Measurements from ENCODE around the gene TSHZ3. TPM values are rescaled to one million over a fixed set of nuclear protein-coding genes. Genes with fewer than 3 reads are reported as not detected.
A peak's percentile ranks its signal among the peaks of the same experiment; 100 is the strongest.

The TSHZ3 gene
- total RNA-seq, 1 donor from 2014 or later: 23.6 TPM

GRCh38 chr19:31261603-31262212 lies 87.5 kb downstream of the TSHZ3 start:
- no peak for DNase-seq (ENCODE audit: low spot score)

DNA sequence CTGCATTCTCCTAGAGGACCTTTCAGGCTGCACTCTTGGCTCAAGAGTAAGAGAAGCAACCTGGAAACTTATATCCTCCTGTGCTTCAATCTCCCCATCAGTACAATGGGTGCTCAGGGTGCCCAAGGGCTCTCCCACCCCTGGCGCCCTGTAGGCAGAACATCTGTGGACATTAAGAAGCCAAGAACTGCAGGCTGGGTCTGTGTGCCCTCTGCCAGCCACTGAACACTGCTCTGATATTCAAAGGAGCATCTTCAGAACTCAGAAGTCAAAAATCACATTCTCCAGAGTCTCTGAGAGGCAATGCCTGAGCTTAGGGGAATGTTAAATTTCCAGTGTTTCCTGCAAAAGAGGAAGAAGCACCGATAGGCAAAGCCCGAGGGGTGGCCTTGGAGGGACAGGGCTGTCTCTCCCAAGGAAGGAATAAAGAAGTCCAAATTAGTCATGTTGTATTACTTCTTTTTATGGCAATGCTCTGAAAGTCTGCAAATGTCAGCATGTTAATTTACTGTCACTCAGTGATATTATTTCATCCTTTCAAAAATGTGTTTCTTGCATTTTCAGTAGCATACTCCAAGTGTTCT lies 88.1 kb downstream of the TSHZ3 start:
- DNase-seq (ENCODE audit: low spot score): peak; percentile 28

GRCh38 chr19:31260171-31260933 lies 88.9 kb downstream of the TSHZ3 start:
- peak; percentile 22 for DNase-seq (ENCODE audit: low spot score)

- DNase-seq (ENCODE audit: low spot score): peak; percentile 41
These were observed 90.8 kb downstream of the TSHZ3 start for GRCh38 chr19:31258211-31259052.

DNA sequence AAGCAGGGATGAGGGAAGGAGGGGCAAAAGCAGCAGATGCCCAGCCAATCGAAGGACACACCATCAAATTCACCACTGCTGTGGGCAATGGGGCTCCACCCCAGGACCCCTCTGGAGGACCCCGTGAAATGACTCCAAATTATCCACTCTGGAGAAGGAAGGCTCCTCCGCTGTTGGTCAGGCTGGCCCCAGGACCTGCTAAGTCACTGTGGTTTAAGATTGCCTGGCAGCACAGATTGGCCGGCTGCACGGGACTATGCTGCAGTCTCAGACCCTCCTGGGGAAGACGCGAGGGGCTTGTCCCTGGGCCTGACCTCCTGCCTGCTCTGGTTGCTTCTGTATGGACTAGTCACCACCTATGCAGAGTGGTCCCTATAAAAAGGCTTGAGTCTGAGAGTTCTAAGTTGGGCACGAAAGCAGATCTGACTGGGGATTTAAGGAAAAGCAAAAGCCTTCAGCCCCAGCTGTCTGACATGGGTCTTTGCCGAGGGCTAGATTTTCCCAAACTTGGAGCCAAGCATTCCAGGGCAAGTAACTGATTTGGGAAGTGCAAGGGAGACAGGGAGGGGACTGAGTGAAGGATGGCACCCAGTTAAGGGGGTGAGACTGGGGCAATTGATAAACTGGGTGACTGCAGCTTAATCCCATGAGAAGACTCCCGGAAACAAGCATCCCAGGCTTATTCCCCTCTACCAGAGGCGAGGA lies 91.7 kb downstream of the TSHZ3 start:
- DNase-seq (ENCODE audit: low spot score): peak; percentile 22

DNA sequence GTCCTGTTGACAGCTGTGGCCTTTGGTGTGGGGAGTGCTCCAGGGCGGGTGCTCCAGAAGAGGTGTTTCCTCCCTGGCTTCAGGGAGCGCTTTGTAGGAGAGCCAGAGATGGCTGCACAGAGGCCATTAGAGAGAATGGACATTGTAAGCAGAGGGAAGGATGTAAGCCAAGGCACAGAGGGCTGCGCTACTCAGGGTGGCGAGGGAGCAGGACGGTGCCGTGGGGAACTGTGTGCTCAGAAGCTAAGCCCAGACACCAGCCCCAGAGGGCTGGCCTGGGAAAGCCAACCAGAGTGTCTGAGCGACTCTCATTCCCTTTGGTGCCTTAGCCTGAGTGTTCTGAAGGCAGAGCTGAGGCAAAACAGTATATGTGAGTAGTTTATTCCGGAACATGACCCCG lies 92.2 kb downstream of the TSHZ3 start:
- DNase-seq (ENCODE audit: low spot score): peak; percentile 25

GRCh38 chr19:31256593-31256960 lies 92.7 kb downstream of the TSHZ3 start:
- peak; percentile 32 for DNase-seq (ENCODE audit: low spot score)

DNA sequence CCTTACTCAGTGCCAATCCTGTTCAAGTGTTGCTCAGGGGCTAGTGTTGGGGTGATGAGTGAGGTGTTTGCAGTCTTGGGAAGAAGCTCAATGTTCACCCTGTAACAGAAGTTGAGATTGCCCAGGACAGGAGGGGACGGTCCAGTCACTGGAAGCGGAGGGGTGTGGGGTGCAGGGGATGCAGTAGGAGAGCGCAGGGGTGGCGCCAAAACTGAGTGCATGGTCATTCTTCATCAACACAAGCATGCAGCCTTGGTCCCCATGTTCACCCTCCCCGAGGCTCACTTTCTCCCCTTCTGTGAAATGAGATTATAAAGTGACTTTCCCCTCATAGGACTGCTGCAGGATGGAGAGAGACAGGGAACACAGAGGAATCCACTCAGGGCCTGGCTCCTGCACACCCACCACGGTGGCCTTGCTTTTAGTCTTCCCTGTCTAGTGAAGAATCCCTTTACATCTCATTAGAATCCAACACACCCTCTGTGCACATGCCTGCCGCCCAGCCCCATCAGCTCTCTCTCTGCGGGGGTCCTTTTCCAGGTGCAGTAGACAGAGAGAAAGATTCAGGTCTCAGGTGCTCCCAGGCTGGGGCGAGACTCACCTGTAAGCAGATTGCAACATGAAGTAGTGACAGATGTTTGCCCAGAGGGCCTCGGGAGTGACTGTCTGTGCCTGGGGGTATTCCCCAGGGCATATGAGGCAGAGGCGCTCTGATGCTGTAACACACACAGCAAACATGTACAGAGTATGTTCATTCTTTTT lies 93.2 kb downstream of the TSHZ3 start:
- DNase-seq (ENCODE audit: low spot score): peak; percentile 34

DNA sequence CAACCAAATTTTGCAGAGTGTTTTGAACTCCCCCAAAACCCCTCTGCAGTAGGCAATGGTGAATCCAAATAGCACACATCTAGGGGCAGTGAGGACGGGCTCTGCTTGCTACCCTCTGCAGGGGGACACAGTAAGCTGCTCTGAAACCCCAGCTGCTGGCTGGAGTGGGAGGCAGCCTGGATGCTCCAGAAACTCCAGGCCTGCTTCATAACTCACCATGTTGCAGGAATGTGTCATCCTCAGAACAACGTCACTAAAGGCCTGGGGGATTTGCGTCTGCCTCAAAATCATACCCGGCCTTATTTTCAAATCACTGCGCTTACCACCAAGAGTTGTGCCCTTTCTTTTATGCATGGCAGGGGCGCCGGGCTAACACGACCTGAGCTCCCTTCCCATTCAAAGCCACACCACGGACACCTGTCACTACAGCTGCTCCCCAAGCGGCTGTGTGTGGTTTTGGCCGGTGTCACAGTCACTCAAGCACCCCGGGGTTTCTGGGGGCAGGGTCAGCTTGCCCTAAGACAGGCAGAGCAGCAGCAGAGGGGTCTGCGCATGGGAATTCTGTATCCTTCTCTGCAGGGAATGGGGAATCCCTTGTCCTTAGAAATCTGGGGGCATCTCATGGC lies 93.9 kb downstream of the TSHZ3 start:
- no peak for DNase-seq (ENCODE audit: low spot score)

GRCh38 chr19:31254611-31255010 lies 94.6 kb downstream of the TSHZ3 start:
- no peak for DNase-seq (ENCODE audit: low spot score)

GRCh38 chr19:31254180-31254551 lies 95.1 kb downstream of the TSHZ3 start:
- peak; percentile 70 for DNase-seq (ENCODE audit: low spot score)

DNA sequence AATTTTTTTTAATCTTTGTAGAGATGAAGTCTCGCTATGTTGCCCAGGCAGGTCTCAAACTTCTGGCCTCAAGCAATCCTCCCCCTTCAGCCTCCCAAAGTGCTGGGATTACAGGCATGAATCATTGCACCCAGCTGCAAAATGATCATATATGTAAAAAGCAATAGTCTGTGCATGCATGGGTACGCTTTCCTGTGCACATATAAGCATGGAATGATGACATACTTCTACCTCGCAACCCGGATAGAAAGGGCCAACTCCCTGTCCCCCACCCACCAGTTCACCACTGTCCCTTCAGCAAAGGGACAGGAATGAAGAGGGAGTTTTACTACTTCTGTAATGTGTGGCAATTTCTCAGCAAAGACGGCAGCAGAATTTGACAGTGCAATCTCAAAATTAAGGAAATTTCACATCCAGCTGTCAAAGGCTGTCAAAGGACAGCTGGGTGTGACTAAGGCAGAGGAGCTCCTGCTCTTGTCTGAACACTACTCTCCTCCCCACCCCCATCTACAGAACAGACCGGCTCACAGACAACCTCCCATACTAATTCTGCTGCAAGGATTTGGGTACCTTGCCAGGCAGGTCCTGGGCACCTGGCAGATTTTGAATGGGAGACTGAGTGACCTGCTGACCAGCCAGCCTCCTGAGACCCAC lies 95.6 kb downstream of the TSHZ3 start:
- no peak for DNase-seq (ENCODE audit: low spot score)

DNA sequence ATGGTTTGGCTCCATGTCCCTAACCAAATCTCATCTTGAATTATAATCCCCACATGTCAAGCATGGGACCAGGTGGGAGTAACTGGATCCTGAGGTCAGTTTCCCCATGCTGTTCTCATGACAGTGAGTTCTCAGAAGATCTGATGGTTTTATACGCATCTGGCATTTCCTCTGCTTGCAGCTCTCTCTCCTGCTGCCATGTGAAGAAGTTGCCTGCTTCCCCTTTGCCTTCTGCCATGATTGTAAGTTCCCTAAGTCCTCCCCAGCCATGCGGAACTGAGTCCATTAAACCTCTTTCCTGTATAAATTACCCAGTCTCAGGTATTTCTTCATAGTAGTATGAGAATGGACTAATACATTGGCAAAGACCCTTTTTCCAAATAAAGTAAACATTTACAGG lies 96.8 kb downstream of the TSHZ3 start:
- DNase-seq (ENCODE audit: low spot score): no peak

DNA sequence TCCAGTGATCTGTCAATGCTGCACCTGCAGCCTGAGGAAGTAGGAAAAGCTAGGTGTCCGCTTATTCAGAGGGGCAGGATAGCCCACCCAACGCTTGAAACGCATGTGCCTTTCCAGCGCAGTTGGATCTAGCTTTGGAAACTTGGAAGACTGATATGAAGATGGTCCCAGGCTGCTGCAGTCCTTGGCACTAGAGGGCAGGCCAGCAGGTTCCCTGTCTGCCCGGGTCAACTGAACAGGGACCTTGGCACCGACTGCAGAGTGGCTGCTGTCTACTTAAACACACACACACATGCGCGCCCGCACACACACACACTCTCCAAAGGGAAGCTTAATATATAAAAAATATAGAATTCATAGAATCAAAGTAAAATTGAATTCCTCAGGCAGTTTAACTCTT lies 100.0 kb downstream of the TSHZ3 start:
- no peak for DNase-seq (ENCODE audit: low spot score)

GRCh38 chr19:31235806-31236205 lies 113.4 kb downstream of the TSHZ3 start:
- no peak for DNase-seq (ENCODE audit: low spot score)

GRCh38 chr19:31233295-31233800 lies 115.9 kb downstream of the TSHZ3 start:
- DNase-seq (ENCODE audit: low spot score): no peak

- DNase-seq (ENCODE audit: low spot score): no peak
These were observed 116.4 kb downstream of the TSHZ3 start for GRCh38 chr19:31232871-31233270.

DNA sequence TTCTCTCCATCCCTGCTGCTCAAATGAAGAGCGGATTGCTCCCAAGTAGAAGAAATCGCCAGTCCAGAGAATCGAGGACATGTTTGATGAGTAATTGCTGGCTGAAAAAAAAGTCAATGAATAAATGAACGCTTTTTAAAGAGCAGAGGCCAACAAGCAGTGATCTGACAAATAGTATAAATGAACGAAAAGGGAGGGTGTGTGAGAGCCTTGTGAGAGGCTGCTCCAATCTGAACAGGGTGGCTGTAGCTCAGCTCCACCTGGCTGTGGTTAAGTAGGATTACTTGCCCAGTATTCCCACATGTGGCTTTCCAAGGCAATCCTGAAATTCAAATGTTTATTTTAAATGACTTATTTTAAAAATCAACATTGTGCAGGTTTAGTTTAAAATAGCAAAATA lies 117.1 kb downstream of the TSHZ3 start:
- DNase-seq (ENCODE audit: low spot score): no peak

GRCh38 chr19:31231237-31231636 lies 118.0 kb downstream of the TSHZ3 start:
- no peak for DNase-seq (ENCODE audit: low spot score)
